C4-2B (cell line): ENCODE results near the gene RGS7.

ENCODE experiments used
- H3K27ac ChIP-seq: fragments of 450-650 bp; 2 replicates; pipeline ENCODE4 v1.5.1; 2017
- ZFX ChIP-seq: fragments of 450-650 bp; IDR thresholded peaks from 2 replicates; pipeline ENCODE4 v1.6.1; 2017
- TF ChIP-seq, protein P1 (sequence below): fragments of 450-650 bp; conservative IDR thresholded peaks from 2 replicates; pipeline ENCODE4 v1.5.1; 2017; ENCODE audit warnings: mild to moderate bottlenecking

Gene RGS7

GRCh38 chr1:240823357-240823756, 533.6 kb downstream of the RGS7 start:
- TF ChIP-seq, protein P1, sequence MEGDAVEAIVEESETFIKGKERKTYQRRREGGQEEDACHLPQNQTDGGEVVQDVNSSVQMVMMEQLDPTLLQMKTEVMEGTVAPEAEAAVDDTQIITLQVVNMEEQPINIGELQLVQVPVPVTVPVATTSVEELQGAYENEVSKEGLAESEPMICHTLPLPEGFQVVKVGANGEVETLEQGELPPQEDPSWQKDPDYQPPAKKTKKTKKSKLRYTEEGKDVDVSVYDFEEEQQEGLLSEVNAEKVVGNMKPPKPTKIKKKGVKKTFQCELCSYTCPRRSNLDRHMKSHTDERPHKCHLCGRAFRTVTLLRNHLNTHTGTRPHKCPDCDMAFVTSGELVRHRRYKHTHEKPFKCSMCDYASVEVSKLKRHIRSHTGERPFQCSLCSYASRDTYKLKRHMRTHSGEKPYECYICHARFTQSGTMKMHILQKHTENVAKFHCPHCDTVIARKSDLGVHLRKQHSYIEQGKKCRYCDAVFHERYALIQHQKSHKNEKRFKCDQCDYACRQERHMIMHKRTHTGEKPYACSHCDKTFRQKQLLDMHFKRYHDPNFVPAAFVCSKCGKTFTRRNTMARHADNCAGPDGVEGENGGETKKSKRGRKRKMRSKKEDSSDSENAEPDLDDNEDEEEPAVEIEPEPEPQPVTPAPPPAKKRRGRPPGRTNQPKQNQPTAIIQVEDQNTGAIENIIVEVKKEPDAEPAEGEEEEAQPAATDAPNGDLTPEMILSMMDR, result no peak
- TF ChIP-seq ZFX, result no peak
- H3K27ac ChIP-seq, result no peak overlapping the region

DNA sequence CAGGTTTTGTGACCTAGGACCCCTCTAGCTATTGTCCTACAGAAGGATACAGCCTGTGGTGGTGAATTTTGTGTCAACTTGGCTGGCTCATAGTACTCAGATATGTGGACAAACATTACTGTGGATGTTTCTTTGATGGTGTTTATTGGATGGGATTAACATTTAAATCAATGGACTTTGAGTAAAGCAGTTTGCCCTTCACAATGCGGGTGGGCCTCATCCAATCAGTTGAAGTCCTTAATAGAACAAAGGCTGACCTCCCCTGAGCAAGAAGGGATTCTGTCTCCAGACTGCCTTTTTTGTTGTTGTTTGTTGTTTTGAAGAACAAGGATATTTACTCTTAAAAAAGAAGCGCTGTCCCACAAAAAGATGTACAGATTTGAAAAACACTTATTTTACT, 535.1 kb downstream of the RGS7 start:
- H3K27ac ChIP-seq, result no peak overlapping the region
- TF ChIP-seq ZFX, result no peak

GRCh38 chr1:240820816-240821215, 536.2 kb downstream of the RGS7 start:
- no peak overlapping the region for H3K27ac ChIP-seq

DNA sequence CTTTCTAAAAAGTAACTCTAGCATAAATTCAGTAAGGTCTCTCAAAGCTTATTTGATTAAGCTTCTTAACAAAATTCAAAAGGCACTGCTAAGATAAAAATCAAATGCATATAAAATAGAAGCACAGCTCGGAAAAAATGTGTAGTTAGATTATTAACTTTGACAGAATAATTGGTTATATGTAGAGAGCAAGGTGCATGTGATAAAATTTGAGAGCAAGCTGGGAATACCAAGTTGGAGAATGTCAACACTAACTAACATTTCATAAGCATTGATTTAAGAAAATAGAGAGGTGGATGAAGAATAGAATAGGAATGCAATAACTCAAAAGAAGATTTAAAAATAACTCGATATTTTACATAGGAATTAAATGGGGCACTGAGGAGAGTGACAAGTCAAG, 540.5 kb downstream of the RGS7 start:
- H3K27ac ChIP-seq, result no peak overlapping the region
- TF ChIP-seq, protein P1, result no peak
- TF ChIP-seq ZFX, result no peak

More at GRCh38 chr1:240820816-240821215, 536.2 kb downstream of the RGS7 start:
- TF ChIP-seq, protein P1, result no peak
- no peak for TF ChIP-seq ZFX

DNA sequence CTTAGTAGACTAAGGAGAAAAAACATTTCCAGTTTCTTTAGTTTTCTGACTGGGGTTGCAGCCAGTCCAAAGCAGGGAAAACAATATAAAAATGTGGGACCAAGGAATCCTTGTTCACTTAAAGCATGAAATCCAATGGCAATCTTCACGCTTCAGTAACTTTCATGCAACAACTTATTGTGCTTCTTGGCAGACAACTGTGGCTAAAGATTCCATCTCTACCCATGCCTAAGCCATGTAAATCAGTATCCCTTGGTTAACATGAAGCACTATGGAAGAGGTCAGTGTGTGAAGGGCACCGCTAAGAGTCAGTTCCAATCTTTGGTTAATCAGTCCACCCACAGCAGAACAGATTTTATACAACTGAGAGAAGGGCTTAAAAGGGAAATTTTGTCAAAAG, 543.3 kb downstream of the RGS7 start:
- H3K27ac ChIP-seq, result no peak overlapping the region
- TF ChIP-seq, protein P1, result no peak
- no peak for TF ChIP-seq ZFX

DNA sequence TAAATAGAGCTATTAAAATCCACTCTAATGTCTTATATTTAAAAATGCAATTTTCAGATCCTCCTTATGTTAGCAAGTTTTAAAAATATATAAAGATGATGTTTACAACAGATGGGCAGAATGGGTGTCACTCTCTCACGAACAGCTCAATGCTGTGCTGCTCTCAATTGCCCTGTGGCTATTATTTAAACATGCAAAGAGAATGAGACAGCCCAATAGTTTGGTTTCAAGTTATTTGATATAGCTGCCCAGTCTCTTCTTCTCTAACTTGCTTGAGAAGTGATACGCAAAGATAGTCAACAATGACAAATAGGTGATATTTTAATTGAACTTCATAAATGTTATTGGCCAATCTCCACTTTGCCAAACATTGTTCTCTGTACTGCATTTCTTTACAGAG, 545.7 kb downstream of the RGS7 start:
- no peak overlapping the region for H3K27ac ChIP-seq
- TF ChIP-seq ZFX, result no peak
- TF ChIP-seq, protein P1, result no peak

DNA sequence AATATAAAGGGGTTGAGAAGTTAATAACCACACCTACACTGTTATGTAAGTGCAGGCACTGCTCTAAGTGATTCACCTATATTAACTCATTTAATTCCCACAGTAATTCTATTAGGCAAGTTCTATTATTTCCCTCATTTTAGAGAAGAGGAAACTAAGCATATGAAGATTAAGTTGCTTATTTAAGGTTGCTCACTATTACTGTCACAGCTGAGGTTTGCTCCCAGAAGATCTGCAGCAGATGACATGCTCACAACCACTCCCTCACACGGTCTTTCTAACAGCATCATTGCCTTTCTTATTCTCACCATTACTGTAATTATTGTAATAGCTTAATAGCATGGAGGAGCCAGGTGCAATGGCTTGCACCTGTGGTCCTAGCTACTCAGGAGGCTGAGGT, 548.6 kb downstream of the RGS7 start:
- H3K27ac ChIP-seq, result no peak overlapping the region
- TF ChIP-seq, protein P1, result no peak
- TF ChIP-seq ZFX, result no peak

DNA sequence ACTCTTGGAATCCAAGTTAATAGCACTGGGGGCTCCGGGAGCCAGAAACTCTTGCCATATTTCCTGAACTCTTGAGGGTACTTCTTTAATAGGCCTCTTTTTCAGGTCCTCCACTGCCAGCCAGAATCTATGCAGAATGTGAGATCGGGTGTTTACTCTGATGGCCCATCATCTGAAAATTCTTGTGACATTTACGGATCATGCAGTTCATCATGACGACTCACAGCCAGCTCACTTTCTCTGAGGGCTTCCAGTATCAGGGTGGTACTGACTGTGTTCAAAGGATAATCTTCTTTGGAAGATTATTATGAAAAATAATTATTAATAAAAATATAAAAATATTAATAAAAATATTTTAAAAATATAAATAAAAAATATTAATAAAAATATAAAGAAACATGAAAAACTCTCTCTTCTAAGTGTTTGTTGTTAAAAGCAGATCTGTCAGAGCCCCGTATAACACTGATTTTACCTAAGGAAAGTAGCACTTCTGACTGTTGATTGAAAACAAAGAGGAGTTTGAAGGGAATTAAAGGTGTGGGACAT, 550.7 kb downstream of the RGS7 start:
- TF ChIP-seq ZFX, result no peak
- TF ChIP-seq, protein P1, result no peak
- no peak overlapping the region for H3K27ac ChIP-seq
